Measurements from ENCODE around the gene BCL2L15. TPM values are rescaled to one million over a fixed set of nuclear protein-coding genes. Genes with fewer than 3 reads are reported as not detected.

BCL2L15 gene
- total RNA-seq, 1 experiment from 2014 or later = 0.03 TPM

- no peak for DNase-seq
- Histone ChIP-seq H3K36me3 (peaks cover 13% of the 10 kb centered on the region), H3K4me3 (no peak overlapping the region), H3K27me3 (no peaks in the 10 kb centered on the region), H3K9me3 (no peaks in the 10 kb centered on the region)
These were observed 29.6 kb upstream of the BCL2L15 start for GRCh38 chr1:113916974-113917373.

GRCh38 chr1:113913887-113914664 lies 26.7 kb upstream of the BCL2L15 start:
- DNase-seq = no peak
- H3K27me3 ChIP-seq = no peaks in the 10 kb centered on the region
- H3K4me3 ChIP-seq = no peak overlapping the region
- peaks cover 40% of the 10 kb centered on the region for H3K36me3 ChIP-seq
- H3K9me3 ChIP-seq = no peaks in the 10 kb centered on the region

- Histone ChIP-seq H3K4me3 (no peak overlapping the region), H3K27me3 (no peaks in the 10 kb centered on the region), H3K9me3 (no peaks in the 10 kb centered on the region), H3K36me3 (peaks cover 48% of the 10 kb centered on the region)
- DNase-seq = no peak
These were observed 25.9 kb upstream of the BCL2L15 start for GRCh38 chr1:113913312-113913668.

- Histone ChIP-seq H3K9me3 (no peaks in the 10 kb centered on the region), H3K36me3 (peaks cover 53% of the 10 kb centered on the region), H3K4me3 (no peak overlapping the region), H3K27me3 (no peaks in the 10 kb centered on the region)
- DNase-seq = peak; percentile 88
These were observed 25.4 kb upstream of the BCL2L15 start for GRCh38 chr1:113912594-113913311.

GRCh38 chr1:113905435-113905861 lies 18.1 kb upstream of the BCL2L15 start:
- Histone ChIP-seq H3K4me3 (peak overlapping the region; percentile 88), H3K9me3 (no peaks in the 10 kb centered on the region), H3K36me3 (peaks cover 50% of the 10 kb centered on the region), H3K27me3 (no peaks in the 10 kb centered on the region)
- DNase-seq = peak; percentile 26

GRCh38 chr1:113904674-113905434 lies 17.5 kb upstream of the BCL2L15 start, which contains the start of the genes AP4B1 and DCLRE1B:
TSS of gene AP4B1 (minus strand) at chr1:113904799. CDS start at chr1:113904717, 82 bp downstream.
TSS of gene DCLRE1B (plus strand) at chr1:113905326. CDS start at chr1:113905587, 261 bp downstream.
- peaks cover 50% of the 10 kb centered on the region for H3K36me3 ChIP-seq
- H3K4me3 ChIP-seq = peak within 1 kb of the TSS; percentile 88
- H3K27me3 ChIP-seq = no peaks in the 10 kb centered on the region
- DNase-seq = peak; percentile 100
- H3K9me3 ChIP-seq = no peaks in the 10 kb centered on the region

GRCh38 chr1:113904293-113904673 lies 16.9 kb upstream of the BCL2L15 start:
- H3K27me3 ChIP-seq = no peaks in the 10 kb centered on the region
- peak overlapping the region; percentile 88 for H3K4me3 ChIP-seq
- H3K9me3 ChIP-seq = no peaks in the 10 kb centered on the region
- no peak for DNase-seq
- peaks cover 51% of the 10 kb centered on the region for H3K36me3 ChIP-seq

GRCh38 chr1:113903501-113904292 lies 16.3 kb upstream of the BCL2L15 start:
- H3K27me3 ChIP-seq = no peaks in the 10 kb centered on the region
- no peak for DNase-seq
- H3K4me3 ChIP-seq = peak overlapping the region; percentile 88
- H3K36me3 ChIP-seq = peaks cover 51% of the 10 kb centered on the region
- H3K9me3 ChIP-seq = no peaks in the 10 kb centered on the region

- no peaks in the 10 kb centered on the region for H3K27me3 ChIP-seq
- no peak overlapping the region for H3K4me3 ChIP-seq
- peaks cover 59% of the 10 kb centered on the region for H3K36me3 ChIP-seq
- DNase-seq = no peak
- no peaks in the 10 kb centered on the region for H3K9me3 ChIP-seq
These were observed 13.8 kb upstream of the BCL2L15 start for GRCh38 chr1:113901191-113901590.

GRCh38 chr1:113899111-113899510 lies 11.7 kb upstream of the BCL2L15 start:
- no peak for DNase-seq
- H3K36me3 ChIP-seq = peaks cover 77% of the 10 kb centered on the region
- H3K4me3 ChIP-seq = no peak overlapping the region
- no peaks in the 10 kb centered on the region for H3K9me3 ChIP-seq
- no peaks in the 10 kb centered on the region for H3K27me3 ChIP-seq

- Histone ChIP-seq H3K27me3 (no peaks in the 10 kb centered on the region), H3K9me3 (no peaks in the 10 kb centered on the region), H3K36me3 (peaks cover 79% of the 10 kb centered on the region), H3K4me3 (no peak overlapping the region)
- no peak for DNase-seq
These were observed 10.9 kb upstream of the BCL2L15 start for GRCh38 chr1:113898241-113898814.

- Histone ChIP-seq H3K36me3 (peaks cover 63% of the 10 kb centered on the region), H3K27me3 (no peaks in the 10 kb centered on the region), H3K9me3 (no peaks in the 10 kb centered on the region), H3K4me3 (no peak overlapping the region)
- no peak for DNase-seq
These were observed 8.6 kb upstream of the BCL2L15 start for GRCh38 chr1:113895961-113896360.

- Histone ChIP-seq H3K4me3 (no peak overlapping the region), H3K9me3 (no peaks in the 10 kb centered on the region), H3K27me3 (no peaks in the 10 kb centered on the region), H3K36me3 (peaks cover 56% of the 10 kb centered on the region)
- no peak for DNase-seq
These were observed 7.7 kb upstream of the BCL2L15 start for GRCh38 chr1:113895098-113895497.

- no peak overlapping the region for H3K4me3 ChIP-seq
- DNase-seq = no peak
- H3K27me3 ChIP-seq = no peaks in the 10 kb centered on the region
- peaks cover 39% of the 10 kb centered on the region for H3K36me3 ChIP-seq
- no peaks in the 10 kb centered on the region for H3K9me3 ChIP-seq
These were observed 5.9 kb upstream of the BCL2L15 start for GRCh38 chr1:113893267-113893666.

GRCh38 chr1:113891631-113892220 lies 4.3 kb upstream of the BCL2L15 start:
- Histone ChIP-seq H3K9me3 (no peaks in the 10 kb centered on the region), H3K27me3 (no peaks in the 10 kb centered on the region), H3K4me3 (no peak overlapping the region), H3K36me3 (peaks cover 26% of the 10 kb centered on the region)
- DNase-seq = no peak

GRCh38 chr1:113890816-113891215 lies 3.4 kb upstream of the BCL2L15 start:
- H3K36me3 ChIP-seq = peaks cover 17% of the 10 kb centered on the region
- DNase-seq = no peak
- H3K27me3 ChIP-seq = no peaks in the 10 kb centered on the region
- no peaks in the 10 kb centered on the region for H3K9me3 ChIP-seq
- no peak overlapping the region for H3K4me3 ChIP-seq

Measured in MG63 (cell line).